Neural cell (in vitro differentiated cells): Measurements from ENCODE around the gene CAMK1D. TPM values are rescaled to one million over a fixed set of nuclear protein-coding genes. Genes with fewer than 3 reads are reported as not detected.

Source experiments
- H2AFZ ChIP-seq: fragments of 200-600, 300-800 bp; sonication (generic), shearing (Covaris generic); 2 replicates; pipeline ENCODE4 v1.6.0; 2014; ENCODE audit warnings: low read depth, mild to moderate bottlenecking, antibody characterized with exemption, low read length, moderate library complexity
- H3F3A ChIP-seq: fragments of 200-600 bp; shearing (Covaris generic); 2 replicates; pipeline ENCODE4 v1.6.1; 2016; ENCODE audit warnings: mild to moderate bottlenecking, moderate library complexity, mixed read lengths, antibody characterized with exemption, low read length; ENCODE audit not compliant: insufficient read depth, poor library complexity, severe bottlenecking
- H3K27ac ChIP-seq: fragments of 200-600, 300-800 bp; sonication (generic), shearing (Covaris generic); 2 replicates; pipeline ENCODE4 v1.5.1; 2014; ENCODE audit warnings: mild to moderate bottlenecking, low read length, moderate library complexity
- H3K27me3 ChIP-seq: fragments of 300-800, 200-600 bp; sonication (generic), shearing (Covaris generic); 2 replicates; pipeline ENCODE4 v1.6.0; 2014; ENCODE audit warnings: mild to moderate bottlenecking, low read depth, low read length, moderate library complexity; ENCODE audit not compliant: insufficient read depth
- H3K36me3 ChIP-seq: fragments of 300-800, 200-600 bp; sonication (generic), shearing (Covaris generic); 2 replicates; pipeline ENCODE4 v1.5.1; 2014; ENCODE audit warnings: mild to moderate bottlenecking, antibody characterized with exemption, low read length, moderate library complexity; ENCODE audit not compliant: insufficient read depth
- H3K4me2 ChIP-seq: fragments of 300-800, 200-600 bp; sonication (generic), shearing (Covaris generic); 2 replicates; pipeline ENCODE4 v1.6.0; 2014; ENCODE audit warnings: mild to moderate bottlenecking, low read length
- H3K4me3 ChIP-seq: fragments of 300-800, 200-600 bp; sonication (generic), shearing (Covaris generic); 2 replicates; pipeline ENCODE4 v1.5.1; 2014; ENCODE audit warnings: mild to moderate bottlenecking, low read length, moderate library complexity
- H3K79me2 ChIP-seq: fragments of 200-600 bp; shearing (Covaris generic); replicated peaks from 2 replicates; pipeline ENCODE4 v1.6.0; 2014; ENCODE audit warnings: mild to moderate bottlenecking, low read length, moderate library complexity; ENCODE audit not compliant: insufficient read depth
- H3K9ac ChIP-seq: fragments of 300-800, 200-600 bp; sonication (generic), shearing (Covaris generic); 2 replicates; pipeline ENCODE4 v1.6.1; 2016; ENCODE audit warnings: mild to moderate bottlenecking, low read length, mixed read lengths
- H3K9me2 ChIP-seq: fragments of 200-600 bp; shearing (Covaris generic); 2 replicates; pipeline ENCODE4 v1.6.1; 2016; ENCODE audit warnings: mild to moderate bottlenecking, low read length, mixed read lengths; ENCODE audit not compliant: insufficient read depth
- H3K9me3 ChIP-seq: fragments of 200-600, 300-800 bp; sonication (generic), shearing (Covaris generic); 2 replicates; pipeline ENCODE4 v1.6.1; 2016; ENCODE audit warnings: mild to moderate bottlenecking, mixed run types, low read length, moderate library complexity, mixed read lengths
- H4K20me1 ChIP-seq: fragments of 200-600 bp; shearing (Covaris generic); 2 replicates; pipeline ENCODE4 v1.6.1; 2016; ENCODE audit warnings: mild to moderate bottlenecking, mixed run types; ENCODE audit not compliant: insufficient read depth
- EP300 ChIP-seq: fragments of 450-650 bp; conservative IDR thresholded peaks from 2 replicates; pipeline ENCODE4 v1.6.1; 2014; ENCODE audit warnings: antibody characterized with exemption, mild to moderate bottlenecking, moderate library complexity; ENCODE audit not compliant: poor library complexity, severe bottlenecking
- EZH2 ChIP-seq: fragments of 200-600, 300-800 bp; shearing (Covaris generic), sonication (generic); IDR thresholded peaks from 2 replicates; pipeline ENCODE4 v1.6.1; 2014; ENCODE audit warnings: antibody characterized with exemption, low read length, borderline replicate concordance, mild to moderate bottlenecking; ENCODE audit not compliant: insufficient read depth, poor library complexity, severe bottlenecking
- MXI1 ChIP-seq: fragments of 450-650 bp; conservative IDR thresholded peaks from 2 replicates; pipeline ENCODE4 v1.6.1; 2014; ENCODE audit warnings: antibody characterized with exemption, mild to moderate bottlenecking; ENCODE audit not compliant: poor library complexity, severe bottlenecking
- POLR2AphosphoS5 ChIP-seq: IDR thresholded peaks from 2 replicates; pipeline ENCODE4 v1.6.1; 2012
- RAD21 ChIP-seq: fragments of 450-650 bp; conservative IDR thresholded peaks from 2 replicates; pipeline ENCODE4 v1.6.1; 2014; ENCODE audit warnings: antibody characterized with exemption, mild to moderate bottlenecking, moderate library complexity
- SMC3 ChIP-seq: fragments of 450-650 bp; conservative IDR thresholded peaks from 2 replicates; pipeline ENCODE4 v1.6.1; 2014; ENCODE audit warnings: antibody characterized with exemption, mild to moderate bottlenecking, moderate library complexity; ENCODE audit not compliant: poor library complexity
- TAF1 ChIP-seq: IDR thresholded peaks from 2 replicates; pipeline ENCODE4 v1.6.1; 2012; ENCODE audit warnings: low read depth
- polyA plus RNA-seq: library from polyadenylated mRNA; depleted of rRNA; stranded (reverse); fragments of >200 nt; gene quantifications from 2 replicates; pipeline ENCODE4 v1.2.3, GENCODE V29; 2014
- TF ChIP-seq, protein P1 (sequence below): fragments of 450-650 bp; IDR thresholded peaks from 2 replicates; pipeline ENCODE4 v1.5.1; 2014; ENCODE audit warnings: antibody characterized with exemption, mild to moderate bottlenecking, moderate library complexity; ENCODE audit not compliant: poor library complexity, severe bottlenecking
- TF ChIP-seq, protein P2 (sequence below): IDR thresholded peaks from 2 replicates; pipeline ENCODE4 v1.6.1; 2012; ENCODE audit warnings: borderline replicate concordance

The CAMK1D gene
- polyA plus RNA-seq, 1 donor from 2014 or later, result 13.8 TPM

DNA sequence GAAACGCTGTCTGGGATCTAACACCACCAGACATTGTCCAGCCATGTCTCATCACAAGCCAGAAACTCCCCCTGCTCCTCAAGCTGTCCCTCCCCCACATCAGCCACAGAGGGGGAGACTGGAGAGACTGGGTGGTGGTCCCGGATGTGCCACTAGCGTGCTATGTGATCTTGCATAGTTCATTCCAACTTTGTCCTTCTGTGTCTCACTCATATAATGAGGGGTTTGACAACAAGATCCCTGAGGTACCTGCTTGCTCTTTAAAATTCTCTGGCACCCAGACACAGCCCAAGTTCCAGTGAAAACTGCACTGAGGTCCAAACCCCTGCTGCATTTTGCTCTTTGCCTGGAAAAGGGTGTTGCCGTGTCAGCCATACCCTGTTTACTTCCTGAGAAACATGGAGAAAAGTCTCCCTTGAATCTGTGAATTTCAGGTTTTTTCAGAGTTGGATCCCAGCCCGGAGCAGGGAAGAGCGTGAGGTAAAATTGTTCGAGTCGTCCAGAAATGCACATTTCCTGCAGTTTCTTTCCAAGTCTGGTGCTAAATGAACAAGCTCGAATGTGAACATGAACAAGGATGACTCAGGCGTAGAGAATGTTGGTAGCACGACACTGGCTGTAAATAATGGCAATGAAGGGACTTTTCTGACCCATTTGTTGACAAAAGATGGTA lies 495.6 kb downstream of the CAMK1D start:
- no peak overlapping the region for H2AFZ ChIP-seq
- H4K20me1 ChIP-seq, result no peaks in the 10 kb centered on the region
- H3K79me2 ChIP-seq, result no peaks in the 10 kb centered on the region
- H3K9me3 ChIP-seq, result no peaks in the 10 kb centered on the region
- no peak overlapping the region for H3K27ac ChIP-seq
- no peaks in the 10 kb centered on the region for H3K27me3 ChIP-seq
- H3K36me3 ChIP-seq, result no peaks in the 10 kb centered on the region
- no peaks in the 10 kb centered on the region for H3K9me2 ChIP-seq
- H3F3A ChIP-seq, result no peaks in the 10 kb centered on the region
- no peak overlapping the region for H3K9ac ChIP-seq
- no peak overlapping the region for H3K4me3 ChIP-seq
- no peak overlapping the region for H3K4me2 ChIP-seq
- TF ChIP-seq EP300 (no peak), EZH2 (no peak), MXI1 (no peak)
- TF ChIP-seq, protein P1, sequence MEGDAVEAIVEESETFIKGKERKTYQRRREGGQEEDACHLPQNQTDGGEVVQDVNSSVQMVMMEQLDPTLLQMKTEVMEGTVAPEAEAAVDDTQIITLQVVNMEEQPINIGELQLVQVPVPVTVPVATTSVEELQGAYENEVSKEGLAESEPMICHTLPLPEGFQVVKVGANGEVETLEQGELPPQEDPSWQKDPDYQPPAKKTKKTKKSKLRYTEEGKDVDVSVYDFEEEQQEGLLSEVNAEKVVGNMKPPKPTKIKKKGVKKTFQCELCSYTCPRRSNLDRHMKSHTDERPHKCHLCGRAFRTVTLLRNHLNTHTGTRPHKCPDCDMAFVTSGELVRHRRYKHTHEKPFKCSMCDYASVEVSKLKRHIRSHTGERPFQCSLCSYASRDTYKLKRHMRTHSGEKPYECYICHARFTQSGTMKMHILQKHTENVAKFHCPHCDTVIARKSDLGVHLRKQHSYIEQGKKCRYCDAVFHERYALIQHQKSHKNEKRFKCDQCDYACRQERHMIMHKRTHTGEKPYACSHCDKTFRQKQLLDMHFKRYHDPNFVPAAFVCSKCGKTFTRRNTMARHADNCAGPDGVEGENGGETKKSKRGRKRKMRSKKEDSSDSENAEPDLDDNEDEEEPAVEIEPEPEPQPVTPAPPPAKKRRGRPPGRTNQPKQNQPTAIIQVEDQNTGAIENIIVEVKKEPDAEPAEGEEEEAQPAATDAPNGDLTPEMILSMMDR, result no peak

DNA sequence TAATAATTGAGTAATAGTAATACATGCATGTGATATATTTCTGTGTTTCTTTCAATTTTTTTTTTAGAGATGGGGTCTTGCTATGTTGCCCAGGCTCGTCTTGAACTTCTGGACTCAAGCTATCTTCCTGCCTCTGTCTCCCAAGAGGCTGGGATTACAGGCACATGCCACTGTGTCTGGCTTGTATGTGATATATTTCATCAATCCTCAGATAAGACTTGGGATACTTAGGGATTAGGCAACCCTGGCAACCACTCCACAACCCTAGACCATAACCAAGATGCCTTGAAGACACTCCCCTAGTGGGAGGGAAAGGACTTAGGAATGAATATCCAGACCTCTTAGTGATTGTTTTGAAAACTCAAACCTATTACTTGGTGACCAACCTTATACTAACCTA lies 497.4 kb downstream of the CAMK1D start:
- TF ChIP-seq MXI1 (no peak), TAF1 (no peak), SMC3 (no peak), EP300 (no peak), RAD21 (no peak), EZH2 (no peak), POLR2AphosphoS5 (no peak)
- TF ChIP-seq, protein P2, sequence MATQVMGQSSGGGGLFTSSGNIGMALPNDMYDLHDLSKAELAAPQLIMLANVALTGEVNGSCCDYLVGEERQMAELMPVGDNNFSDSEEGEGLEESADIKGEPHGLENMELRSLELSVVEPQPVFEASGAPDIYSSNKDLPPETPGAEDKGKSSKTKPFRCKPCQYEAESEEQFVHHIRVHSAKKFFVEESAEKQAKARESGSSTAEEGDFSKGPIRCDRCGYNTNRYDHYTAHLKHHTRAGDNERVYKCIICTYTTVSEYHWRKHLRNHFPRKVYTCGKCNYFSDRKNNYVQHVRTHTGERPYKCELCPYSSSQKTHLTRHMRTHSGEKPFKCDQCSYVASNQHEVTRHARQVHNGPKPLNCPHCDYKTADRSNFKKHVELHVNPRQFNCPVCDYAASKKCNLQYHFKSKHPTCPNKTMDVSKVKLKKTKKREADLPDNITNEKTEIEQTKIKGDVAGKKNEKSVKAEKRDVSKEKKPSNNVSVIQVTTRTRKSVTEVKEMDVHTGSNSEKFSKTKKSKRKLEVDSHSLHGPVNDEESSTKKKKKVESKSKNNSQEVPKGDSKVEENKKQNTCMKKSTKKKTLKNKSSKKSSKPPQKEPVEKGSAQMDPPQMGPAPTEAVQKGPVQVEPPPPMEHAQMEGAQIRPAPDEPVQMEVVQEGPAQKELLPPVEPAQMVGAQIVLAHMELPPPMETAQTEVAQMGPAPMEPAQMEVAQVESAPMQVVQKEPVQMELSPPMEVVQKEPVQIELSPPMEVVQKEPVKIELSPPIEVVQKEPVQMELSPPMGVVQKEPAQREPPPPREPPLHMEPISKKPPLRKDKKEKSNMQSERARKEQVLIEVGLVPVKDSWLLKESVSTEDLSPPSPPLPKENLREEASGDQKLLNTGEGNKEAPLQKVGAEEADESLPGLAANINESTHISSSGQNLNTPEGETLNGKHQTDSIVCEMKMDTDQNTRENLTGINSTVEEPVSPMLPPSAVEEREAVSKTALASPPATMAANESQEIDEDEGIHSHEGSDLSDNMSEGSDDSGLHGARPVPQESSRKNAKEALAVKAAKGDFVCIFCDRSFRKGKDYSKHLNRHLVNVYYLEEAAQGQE, result no peak
- TF ChIP-seq, protein P1, result no peak
- Histone ChIP-seq H3K79me2 (no peaks in the 10 kb centered on the region), H3K9me3 (no peaks in the 10 kb centered on the region), H3K27ac (no peak overlapping the region), H4K20me1 (no peaks in the 10 kb centered on the region), H3K9ac (no peak overlapping the region), H3K4me3 (no peak overlapping the region), H3K27me3 (no peaks in the 10 kb centered on the region), H3K9me2 (no peaks in the 10 kb centered on the region), H2AFZ (no peak overlapping the region), H3F3A (no peaks in the 10 kb centered on the region), H3K4me2 (no peak overlapping the region), H3K36me3 (no peaks in the 10 kb centered on the region)
